Jurkat, Clone E6-1 (cell line): Measurements from ENCODE around the gene TNP1.

Experiments
- DNase-seq: peaks from one replicate; pipeline ENCODE4 v3.0.0-alpha.2; 2011; ENCODE audit warnings: low read depth, low spot score
- H3K4me3 ChIP-seq: 2 replicates; pipeline ENCODE4 v1.5.1; 2011; ENCODE audit warnings: mild to moderate bottlenecking, low read length, control low read depth, moderate library complexity

The TNP1 gene

GRCh38 chr2:216851486-216852090 is 8.3 kb downstream of the TNP1 start:
- DNase-seq, result no peak
- no peak overlapping the region for H3K4me3 ChIP-seq

DNA sequence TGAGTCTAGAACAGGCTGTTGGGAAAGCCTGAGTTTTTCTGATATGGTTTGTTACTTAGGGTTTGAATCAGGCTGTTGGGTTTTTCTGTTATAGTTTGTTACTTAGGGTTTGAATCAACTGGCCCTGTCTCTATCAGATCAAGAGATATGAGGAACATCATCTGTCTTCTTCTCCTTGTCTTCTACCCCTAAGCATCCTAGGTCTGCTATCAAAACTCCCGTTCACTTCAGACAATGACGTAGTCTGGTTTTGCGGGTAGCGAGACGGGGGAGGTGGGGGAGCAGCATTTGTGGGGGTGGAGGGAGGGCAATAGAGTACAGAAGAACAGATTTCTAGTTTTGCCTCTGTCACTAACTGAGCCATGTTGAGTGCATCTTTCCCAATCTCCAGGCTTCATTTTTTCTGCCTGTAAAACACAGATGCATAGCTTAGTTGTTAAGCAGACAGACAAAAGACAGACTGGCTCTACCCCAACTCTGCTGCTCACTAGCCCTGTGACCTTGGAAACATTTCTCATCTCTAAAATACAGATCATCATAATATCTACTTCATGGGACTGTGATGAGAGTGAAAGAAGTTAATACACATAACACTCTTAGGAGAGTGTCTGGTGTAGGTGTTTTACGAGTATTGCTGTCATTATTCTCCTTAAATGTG is 9.1 kb downstream of the TNP1 start:
- no peak overlapping the region for H3K4me3 ChIP-seq
- DNase-seq, result no peak

DNA sequence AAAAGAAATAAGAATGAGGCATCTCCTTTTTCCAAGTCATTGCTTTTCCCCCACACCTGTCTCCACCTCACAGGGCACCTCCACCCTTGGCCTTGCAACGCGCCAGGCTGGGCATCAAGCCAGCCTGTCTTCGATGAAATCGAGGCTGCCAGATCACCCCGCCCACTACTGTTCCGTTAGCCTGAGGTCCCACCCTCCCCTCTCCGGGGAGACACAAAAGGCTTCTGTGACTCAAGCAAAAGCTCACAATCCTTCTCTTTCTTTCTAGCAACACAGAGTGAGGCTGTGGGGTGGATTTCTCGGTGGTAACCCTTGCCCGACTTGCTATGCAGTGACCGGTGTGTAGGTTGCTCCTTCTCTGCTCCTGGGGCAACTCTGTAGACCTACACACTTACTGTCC is 9.9 kb downstream of the TNP1 start:
- no peak overlapping the region for H3K4me3 ChIP-seq
- DNase-seq, result no peak

DNA sequence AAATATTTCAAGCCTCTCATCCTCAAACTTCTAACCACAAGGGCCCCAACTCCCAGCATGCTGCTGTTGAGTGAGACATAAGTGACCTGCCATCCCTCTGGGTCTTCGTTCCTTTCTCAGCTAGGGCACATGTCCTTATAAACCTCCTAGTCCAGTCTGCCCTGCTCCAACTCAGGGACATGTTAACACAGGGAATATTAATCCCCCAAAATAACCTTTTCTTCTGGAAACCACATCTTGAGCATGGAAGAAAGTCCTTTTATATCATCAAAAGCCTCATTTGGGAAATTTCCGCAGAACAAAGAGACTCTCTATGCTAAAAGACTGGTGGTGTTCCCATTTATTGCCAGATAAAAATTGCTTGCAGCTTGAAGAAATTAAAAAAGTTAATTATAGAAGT is 14.4 kb downstream of the TNP1 start:
- no peak overlapping the region for H3K4me3 ChIP-seq
- no peak for DNase-seq

DNA sequence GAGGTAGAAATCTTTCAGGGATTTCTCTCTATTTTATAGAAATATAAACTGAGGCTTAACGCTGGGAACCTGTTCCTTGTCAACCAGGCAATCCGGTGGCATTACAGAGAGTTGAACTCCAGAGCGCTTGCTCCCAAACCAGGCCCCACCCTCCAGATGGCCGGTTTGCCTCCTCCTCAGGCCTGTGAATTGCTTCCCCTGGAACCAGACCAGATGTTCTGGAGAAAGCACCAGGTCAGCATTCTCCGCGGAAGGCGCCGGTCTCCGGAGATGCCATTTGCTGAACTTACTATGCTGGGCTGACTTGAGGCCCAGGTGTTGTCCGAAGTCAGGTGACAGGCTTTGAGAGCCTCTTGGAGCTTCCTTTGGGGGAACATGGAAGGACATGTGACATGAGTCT is 17.2 kb downstream of the TNP1 start:
- no peak overlapping the region for H3K4me3 ChIP-seq
- DNase-seq, result no peak

DNA sequence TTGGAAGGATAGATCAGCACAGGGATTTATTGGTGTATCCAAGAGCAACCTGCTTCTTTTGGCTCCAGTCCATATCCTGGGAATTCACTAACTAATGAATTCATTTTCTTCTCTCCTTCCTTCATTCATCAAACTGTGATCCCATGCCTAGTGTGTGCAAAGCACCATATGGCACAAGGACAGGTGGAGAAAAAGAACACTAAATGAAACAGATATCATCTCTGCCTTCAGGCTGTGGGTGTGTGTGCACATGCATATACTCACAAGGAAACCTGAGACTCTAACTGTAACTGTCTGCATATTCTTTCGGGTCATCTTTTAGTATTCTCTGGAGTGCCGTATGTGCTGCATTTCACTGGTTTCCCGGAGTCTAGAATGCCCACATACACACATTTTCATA is 20.2 kb downstream of the TNP1 start:
- DNase-seq, result no peak
- H3K4me3 ChIP-seq, result no peak overlapping the region

DNA sequence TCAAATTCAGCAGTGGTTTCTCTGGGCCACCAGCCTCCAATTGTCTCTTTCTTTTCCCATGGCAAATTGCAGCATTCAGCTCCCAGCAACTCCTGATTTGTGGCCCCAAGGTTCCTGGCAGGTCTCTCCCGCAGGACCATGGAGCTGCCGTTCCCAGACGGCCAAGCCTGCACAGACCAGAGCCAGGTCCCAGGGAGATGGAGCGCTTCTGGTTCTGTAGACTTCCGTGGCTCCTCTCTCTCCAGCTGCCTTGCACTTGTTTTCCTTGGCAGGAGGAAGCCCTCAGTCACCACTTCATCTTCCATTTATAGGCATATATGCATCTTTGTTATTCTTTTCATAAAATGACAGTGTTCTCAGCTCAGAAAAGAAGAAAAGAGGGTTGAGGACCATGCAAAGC is 21.7 kb downstream of the TNP1 start:
- no peak overlapping the region for H3K4me3 ChIP-seq
- DNase-seq, result no peak

DNA sequence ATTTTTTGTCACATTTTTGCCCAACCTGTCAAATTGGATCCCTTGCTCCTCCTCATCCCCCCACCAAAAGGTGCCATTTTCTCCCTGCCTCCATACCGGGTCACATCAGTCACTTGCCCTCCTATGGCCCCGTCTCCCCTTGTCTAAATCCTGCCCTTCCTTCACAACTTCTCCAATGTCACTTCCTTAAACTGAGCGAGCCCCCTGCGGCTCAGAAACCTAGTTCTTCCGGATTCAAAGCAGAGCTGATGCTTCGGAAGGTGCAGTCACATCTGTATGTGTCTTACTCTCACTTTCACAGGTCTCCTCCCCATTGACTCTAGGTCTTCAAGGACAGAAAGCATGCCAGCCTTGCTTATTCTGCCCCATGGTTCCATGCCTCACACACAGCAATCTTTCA is 22.1 kb downstream of the TNP1 start:
- no peak overlapping the region for H3K4me3 ChIP-seq
- no peak for DNase-seq

GRCh38 chr2:216833061-216833460 is 26.8 kb downstream of the TNP1 start:
- DNase-seq, result no peak
- H3K4me3 ChIP-seq, result no peak overlapping the region

DNA sequence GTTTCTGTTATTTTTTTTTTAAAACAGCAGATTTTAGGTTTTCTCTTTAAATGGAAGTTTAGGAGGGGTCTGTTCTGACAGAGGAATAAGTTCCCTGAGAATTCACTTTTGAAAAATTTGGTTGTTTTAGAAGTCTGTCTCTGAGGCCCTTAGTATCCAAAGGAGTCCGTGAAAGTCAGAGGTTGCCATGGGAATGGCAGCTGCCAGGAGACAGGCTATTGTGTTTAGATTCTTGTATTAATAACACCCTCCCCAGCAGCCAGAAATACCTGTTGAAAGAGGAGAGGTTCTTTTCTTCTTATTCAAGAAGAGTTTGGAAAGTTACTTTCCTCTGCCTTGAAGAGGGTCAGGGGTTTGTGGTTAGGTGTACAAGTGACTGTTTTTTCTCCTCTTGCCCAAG is 29.5 kb downstream of the TNP1 start:
- H3K4me3 ChIP-seq, result no peak overlapping the region
- DNase-seq, result no peak

DNA sequence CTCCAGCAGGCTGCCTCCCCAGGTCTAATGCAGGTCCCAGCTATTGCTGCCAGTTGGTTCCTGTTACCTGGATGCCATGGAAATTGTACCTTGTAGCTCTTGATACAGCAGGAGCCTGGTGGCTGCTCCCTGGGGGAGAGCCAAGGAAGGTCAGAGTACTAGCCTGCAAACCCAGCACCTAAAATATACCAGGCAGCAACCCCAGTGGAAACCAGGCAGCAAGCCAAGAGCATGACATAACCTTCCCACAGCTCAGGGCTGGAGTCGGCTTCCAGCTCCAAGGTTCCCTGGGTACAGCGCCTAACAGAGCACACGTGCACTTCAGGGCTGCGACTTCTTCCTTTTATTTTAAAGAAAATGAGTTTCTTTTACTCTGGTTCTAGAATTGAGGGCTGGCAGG is 30.3 kb downstream of the TNP1 start:
- no peak overlapping the region for H3K4me3 ChIP-seq
- DNase-seq, result no peak

GRCh38 chr2:216827073-216827720 is 32.7 kb downstream of the TNP1 start:
- DNase-seq, result no peak
- no peak overlapping the region for H3K4me3 ChIP-seq

GRCh38 chr2:216822470-216822869 is 37.4 kb downstream of the TNP1 start:
- DNase-seq, result no peak
- H3K4me3 ChIP-seq, result no peak overlapping the region

DNA sequence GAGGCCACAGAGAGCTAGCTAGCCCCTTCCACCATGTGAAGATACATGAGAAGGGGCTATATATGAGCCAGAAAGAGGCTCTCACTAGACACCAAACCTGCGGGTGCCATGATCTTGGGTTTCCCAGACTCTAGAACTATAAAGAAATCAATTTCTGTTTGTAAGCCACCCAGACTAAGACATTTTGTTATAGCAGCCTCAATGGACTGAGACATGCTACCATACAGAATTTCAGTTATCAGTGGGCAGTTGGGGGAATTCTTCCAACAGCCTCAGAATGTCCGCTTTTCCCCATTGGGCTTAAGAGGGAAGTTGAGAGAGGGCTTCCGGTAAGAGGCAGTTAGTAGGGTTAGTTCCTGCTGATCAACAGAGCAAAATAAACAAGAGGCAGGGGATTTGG is 39.2 kb downstream of the TNP1 start:
- H3K4me3 ChIP-seq, result no peak overlapping the region
- no peak for DNase-seq

DNA sequence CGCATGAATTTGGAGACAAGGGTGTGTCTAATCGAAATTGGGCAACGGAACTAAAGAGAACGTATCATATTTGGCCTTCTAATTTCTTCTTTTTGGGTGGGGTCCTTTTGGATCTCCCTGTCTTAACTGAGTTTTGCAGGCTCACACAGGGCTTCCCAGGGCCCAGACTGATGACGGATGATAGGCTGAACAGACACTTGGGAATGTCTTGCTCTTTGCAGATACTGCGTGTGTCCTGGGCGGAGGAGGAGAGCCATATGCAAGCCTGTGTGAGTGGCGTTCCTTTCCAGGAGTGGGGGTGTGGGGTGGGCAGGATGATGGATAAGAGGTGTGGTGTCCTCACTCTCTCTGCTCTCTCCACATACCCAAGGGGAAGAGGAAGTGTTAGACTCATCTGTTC is 40.1 kb downstream of the TNP1 start:
- no peak overlapping the region for H3K4me3 ChIP-seq
- no peak for DNase-seq

DNA sequence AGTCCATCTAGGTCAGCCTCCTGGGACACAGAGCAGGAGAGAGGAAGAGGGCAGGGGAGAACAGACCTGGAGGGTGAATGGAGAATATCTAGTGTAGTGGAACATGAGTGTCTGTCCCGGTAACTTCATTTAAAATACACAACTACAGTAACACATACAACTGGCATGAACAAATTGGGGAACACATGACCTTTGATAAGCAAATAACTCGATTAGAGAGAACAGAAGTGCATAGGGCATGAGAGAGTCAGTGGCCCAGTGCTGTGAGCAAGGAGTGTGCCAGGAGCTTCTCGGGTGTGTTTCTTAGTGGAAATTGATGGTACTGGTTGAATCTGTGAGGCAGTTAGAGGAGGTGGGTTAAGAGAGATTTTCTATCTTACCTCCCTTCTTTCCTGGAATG is 40.8 kb downstream of the TNP1 start:
- no peak for DNase-seq
- no peak overlapping the region for H3K4me3 ChIP-seq

DNA sequence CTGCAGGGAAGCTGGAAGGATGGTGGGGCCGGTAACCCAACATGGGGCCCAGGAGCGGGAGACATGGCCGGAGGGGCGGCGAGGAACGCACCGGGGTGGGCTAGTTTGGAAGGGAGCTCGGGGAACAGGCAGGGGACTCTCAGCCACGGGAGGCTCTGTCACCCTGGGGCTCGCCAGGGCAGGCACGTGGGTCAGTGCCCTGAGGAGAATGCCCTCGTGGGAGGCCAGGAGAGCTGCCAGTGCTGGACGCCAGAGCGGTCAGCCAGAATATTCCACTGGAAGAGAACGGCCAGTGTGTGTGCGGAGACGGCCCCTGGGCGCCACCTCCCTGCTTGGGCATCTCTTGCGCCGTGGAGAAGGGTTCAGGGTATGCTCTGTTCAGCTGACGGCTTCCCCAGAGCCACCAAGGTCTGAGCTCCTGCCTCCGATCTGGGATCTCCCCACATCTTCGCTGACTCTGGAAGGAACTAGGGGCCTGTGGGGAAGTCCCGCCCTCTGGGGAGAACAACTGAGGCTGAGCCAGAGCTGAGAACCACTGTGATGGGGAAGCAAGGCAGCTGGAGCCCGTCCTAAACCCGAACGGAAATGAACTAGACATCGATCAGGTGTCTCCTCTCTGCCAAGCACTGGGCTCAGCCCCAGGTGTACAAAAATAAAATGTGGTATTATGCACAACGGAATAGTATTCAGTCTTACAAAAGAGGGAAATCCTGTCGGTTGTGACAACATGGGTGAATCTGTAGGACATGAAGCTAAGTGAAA is 49.3 kb downstream of the TNP1 start:
- peak; percentile 11 for DNase-seq
- no peak overlapping the region for H3K4me3 ChIP-seq
